PC-3 (cell line): Measurements from ENCODE around the gene TSSC4. TPM values are rescaled to one million over a fixed set of nuclear protein-coding genes. Genes with fewer than 3 reads are reported as not detected.

ENCODE experiments used
- ATAC-seq: fragments of 200-7000 bp; cut with Tn5 transposase; 2 replicates; pipeline ENCODE4 v1.9.1; 2020; ENCODE audit warnings: mild to moderate bottlenecking, moderate library complexity
- BruUV-seq: library from RNA; stranded (reverse); fragments of 400-500 nt; replicated peaks from 2 replicates; lab custom pipeline; 2021; lab: Mats Ljungman, UMichigan
- CTCF ChIA-PET: fragments of 300-600 bp; sonication (Branson Sonifier 250); formaldehyde crosslinking; loops from one replicate; lab custom pipeline; 2022; ENCODE audit warnings: antibody characterized with exemption; lab: Charles Lee
- POLR2A ChIA-PET: fragments of 300-600 bp; sonication (Branson Sonifier 250); formaldehyde crosslinking; loops from one replicate; lab custom pipeline; 2022; ENCODE audit warnings: antibody characterized with exemption; ENCODE audit not compliant: unreplicated experiment; lab: Charles Lee
- DNase-seq: peaks from one replicate; pipeline ENCODE4 v3.0.0-alpha.2; 2015
- H2AFZ ChIP-seq: fragments of 300-600 bp; sonication (generic); 2 replicates; pipeline ENCODE4 v1.6.0; 2016; ENCODE audit warnings: antibody characterized with exemption, low read length
- H3F3A ChIP-seq: fragments of 300-600 bp; sonication (generic); one replicate; pipeline ENCODE4 v1.6.0; 2017; ENCODE audit warnings: antibody characterized with exemption, low read length, control low read depth, mild to moderate bottlenecking; ENCODE audit not compliant: unreplicated experiment
- H3K27ac ChIP-seq: fragments of 300-600 bp; sonication (generic); 2 replicates; pipeline ENCODE4 v1.5.1; 2016; ENCODE audit warnings: mild to moderate bottlenecking, low read length
- H3K27me3 ChIP-seq: fragments of 300-600 bp; sonication (generic); 2 replicates; pipeline ENCODE4 v1.6.1; 2016; ENCODE audit warnings: low read length, mixed read lengths
- H3K36me3 ChIP-seq: fragments of 300-600 bp; sonication (generic); 2 replicates; pipeline ENCODE4 v1.6.1; 2016; ENCODE audit warnings: low read depth, mixed run types, low read length, mixed read lengths
- H3K4me1 ChIP-seq: fragments of 300-600 bp; sonication (generic); 2 replicates; pipeline ENCODE4 v1.5.1; 2016; ENCODE audit warnings: low read length; ENCODE audit not compliant: insufficient read depth
- H3K4me2 ChIP-seq: fragments of 300-600 bp; sonication (generic); 2 replicates; pipeline ENCODE4 v1.6.0; 2016; ENCODE audit warnings: low read length
- H3K4me3 ChIP-seq: fragments of 300-600 bp; sonication (generic); 2 replicates; pipeline ENCODE4 v1.5.1; 2016; ENCODE audit warnings: mild to moderate bottlenecking, low read length, mixed read lengths
- H3K79me2 ChIP-seq: fragments of 300-600 bp; sonication (generic); 2 replicates; pipeline ENCODE4 v1.6.1; 2017; ENCODE audit warnings: low read length, mixed read lengths
- H3K9ac ChIP-seq: fragments of 300-600 bp; sonication (generic); 2 replicates; pipeline ENCODE4 v1.6.0; 2016; ENCODE audit warnings: mild to moderate bottlenecking, low read length
- H3K9me2 ChIP-seq: fragments of 300-600 bp; sonication (generic); replicated peaks from 2 replicates; pipeline ENCODE4 v1.6.1; 2016; ENCODE audit warnings: mixed run types, low read length, mixed read lengths
- H3K9me3 ChIP-seq: fragments of 300-600 bp; sonication (generic); 2 replicates; pipeline ENCODE4 v1.6.1; 2016; ENCODE audit warnings: low read length, mixed read lengths
- H4K20me1 ChIP-seq: fragments of 300-600 bp; sonication (generic); 2 replicates; pipeline ENCODE4 v1.6.1; 2016; ENCODE audit warnings: low read length, mixed read lengths
- CTCF ChIP-seq: fragments of 300-600 bp; sonication (generic); conservative IDR thresholded peaks from 2 replicates; pipeline ENCODE4 v1.5.1; 2017; ENCODE audit warnings: antibody characterized with exemption, low read depth, mild to moderate bottlenecking, low read length
- EZH2 ChIP-seq: fragments of 300-600 bp; sonication (generic); IDR thresholded peaks from one replicate; pipeline ENCODE4 v1.6.1; 2017; ENCODE audit warnings: antibody characterized with exemption, mild to moderate bottlenecking, low read length; ENCODE audit not compliant: unreplicated experiment
- EZH2phosphoT487 ChIP-seq: fragments of 300-600 bp; sonication (generic); IDR thresholded peaks from 2 replicates; pipeline ENCODE4 v1.6.1; 2018; ENCODE audit warnings: mild to moderate bottlenecking, antibody characterized with exemption, low read length, borderline replicate concordance
- intact Hi-C: fragments of 100-400 bp; cut with micrococcal nuclease; formaldehyde crosslinking; loops from 2 replicates; pipeline ENCODE4 v1.9.0; 2023
- total RNA-seq: library from RNA; depleted of rRNA; stranded (reverse); fragments of >200 nt; gene quantifications from 2 replicates; pipeline ENCODE4 v1.2.3, GENCODE V29; 2014

TSSC4 gene
- total RNA-seq, 1 experiment from 2014 or later: 88.3 TPM

- ATAC-seq (no peak), DNase-seq (no peak)
- BruUV-seq: no TSS peak
- Histone ChIP-seq H3K27ac (no peak overlapping the region), H3F3A (no peaks in the 10 kb centered on the region), H3K9ac (no peak overlapping the region), H4K20me1 (no peaks in the 10 kb centered on the region), H3K4me3 (no peak overlapping the region), H3K4me2 (no peak overlapping the region), H3K79me2 (no peaks in the 10 kb centered on the region), H3K4me1 (0 out of 2 replicates have a peak, but pooled peaks cover 3% of the 10 kb centered on the region), H3K36me3 (no peaks in the 10 kb centered on the region), H3K9me2 (no peaks in the 10 kb centered on the region), H2AFZ (no peak overlapping the region), H3K9me3 (no peaks in the 10 kb centered on the region), H3K27me3 (no peaks in the 10 kb centered on the region)
- TF ChIP-seq EZH2phosphoT487 (no peak), CTCF (peak; percentile 31; the same call in 1 of the 2 replicates), EZH2 (no peak)
- intact Hi-C loops: no loop called here
- CTCF ChIA-PET: no interaction called here
- POLR2A ChIA-PET: no interaction called here
Measured at GRCh38 chr11:2415601-2416380, 15.2 kb downstream of the TSSC4 start.

- Histone ChIP-seq H3K4me3 (no peak overlapping the region), H3K27me3 (no peaks in the 10 kb centered on the region), H3K27ac (no peak overlapping the region), H3K79me2 (no peaks in the 10 kb centered on the region), H4K20me1 (no peaks in the 10 kb centered on the region), H3K9me2 (no peaks in the 10 kb centered on the region), H3K9me3 (no peaks in the 10 kb centered on the region), H3F3A (no peaks in the 10 kb centered on the region), H3K36me3 (no peaks in the 10 kb centered on the region), H2AFZ (no peak overlapping the region), H3K9ac (no peak overlapping the region), H3K4me2 (no peak overlapping the region), H3K4me1 (0 out of 2 replicates have a peak, but pooled peaks cover 3% of the 10 kb centered on the region)
- CTCF ChIA-PET: interaction anchor here (0.7 to 1.0 kb wide), 2 partner anchors 114 to 495 kb away, joined by 3 read pairs; no protein-coding TSS in a partner anchor
- ATAC-seq (no peak), DNase-seq (no peak)
- POLR2A ChIA-PET: interaction anchor here (0.8 kb wide), 1 partner anchor 16 kb away, joined by 4 read pairs; the partner anchor contains the start of gene TSSC4
- TF ChIP-seq EZH2: no peak
- TF ChIP-seq EZH2phosphoT487: no peak
- TF ChIP-seq CTCF: no peak
- intact Hi-C loops: no loop called here
- BruUV-seq: no TSS peak
Measured at GRCh38 chr11:2416765-2417164, 16.2 kb downstream of the TSSC4 start.
